NCI-H2081 (cell line): Measurements from ENCODE around the gene SSTR3.
A peak's percentile ranks its signal among the peaks of the same experiment; 100 is the strongest.

Experiments
- DNase-seq, 2 experiments: peaks; one replicate each; lab custom pipeline; 2025; lab: John Stamatoyannopoulos, UW

The SSTR3 gene

DNA sequence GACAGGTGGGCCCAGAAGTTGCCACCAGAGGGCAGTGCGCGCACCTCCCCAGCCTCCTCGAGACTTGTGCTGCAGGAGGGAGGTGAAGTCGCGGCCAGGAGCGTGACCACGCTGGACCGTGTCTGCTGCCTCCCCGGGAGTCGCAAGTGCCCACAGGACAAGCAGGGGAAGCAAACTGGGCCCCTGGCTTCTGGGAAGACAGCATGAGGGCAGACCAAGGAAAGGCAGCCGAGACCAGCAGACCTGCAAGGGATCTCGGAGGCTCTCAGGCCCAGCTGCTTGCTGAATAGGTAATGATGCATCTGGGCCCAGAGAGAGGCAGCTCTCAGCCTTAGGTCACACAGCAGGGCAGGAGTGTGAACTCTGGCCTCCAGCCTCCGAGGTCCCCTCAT lies 45.6 kb downstream of the SSTR3 start:
- DNase-seq, result peak; percentile 35 to 40

DNA sequence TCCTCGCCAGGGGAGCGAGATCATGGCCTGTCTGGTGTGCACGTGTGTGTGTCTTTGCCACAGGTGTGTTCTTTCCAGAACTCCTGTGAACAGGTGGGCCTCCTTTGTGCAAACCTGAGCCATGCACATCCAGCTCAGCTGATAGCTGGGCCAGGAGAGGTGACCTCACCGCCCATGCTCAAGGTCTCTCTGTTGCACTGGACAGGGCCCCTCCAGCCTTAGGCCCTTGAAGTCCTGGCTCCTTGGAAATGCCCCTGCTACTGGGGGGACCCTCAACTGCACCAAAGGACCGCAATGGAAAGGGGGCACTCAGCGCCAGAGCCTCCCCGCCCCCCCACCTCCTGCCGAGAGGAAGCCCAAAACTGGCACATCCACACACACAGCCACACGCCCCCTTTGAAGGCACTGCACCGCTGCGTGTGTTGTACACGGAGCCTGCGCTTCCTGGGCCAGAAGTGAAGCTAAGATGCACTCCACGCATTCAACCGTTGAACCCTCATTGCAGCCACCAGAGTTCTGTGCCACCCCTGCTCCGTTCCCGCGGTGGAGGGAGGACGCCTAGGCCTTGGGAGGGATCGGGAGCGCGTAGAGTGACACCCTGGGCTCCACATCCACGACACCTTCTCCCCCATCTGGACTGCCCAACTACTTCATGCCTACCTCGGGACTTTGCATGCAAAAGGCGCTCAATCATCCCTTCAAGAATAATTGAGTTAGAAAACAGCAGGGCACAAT lies 46.2 kb downstream of the SSTR3 start:
- no peak for DNase-seq

DNA sequence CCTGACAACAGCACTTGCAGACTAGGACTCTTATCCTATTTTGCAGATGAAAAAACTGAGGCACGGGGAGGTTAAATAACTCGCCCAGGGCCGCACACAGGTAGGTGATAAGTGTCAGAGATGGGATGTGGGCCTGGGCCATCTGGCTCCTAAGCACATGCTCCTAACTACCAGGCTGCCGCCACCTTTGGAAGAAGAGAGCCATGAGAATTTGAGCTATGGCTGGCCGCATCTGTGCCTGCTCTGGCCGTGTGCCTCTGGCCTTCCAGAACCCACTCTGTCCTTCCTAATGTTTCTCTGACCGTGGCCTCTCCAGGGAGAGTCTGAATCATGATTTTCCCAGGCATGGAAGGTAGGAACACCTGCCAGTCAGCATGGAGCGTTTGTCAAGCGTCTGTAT lies 47.2 kb downstream of the SSTR3 start:
- DNase-seq, result no peak

- no peak for DNase-seq
These were observed 47.8 kb downstream of the SSTR3 start for GRCh38 chr22:37164505-37164887.

DNA sequence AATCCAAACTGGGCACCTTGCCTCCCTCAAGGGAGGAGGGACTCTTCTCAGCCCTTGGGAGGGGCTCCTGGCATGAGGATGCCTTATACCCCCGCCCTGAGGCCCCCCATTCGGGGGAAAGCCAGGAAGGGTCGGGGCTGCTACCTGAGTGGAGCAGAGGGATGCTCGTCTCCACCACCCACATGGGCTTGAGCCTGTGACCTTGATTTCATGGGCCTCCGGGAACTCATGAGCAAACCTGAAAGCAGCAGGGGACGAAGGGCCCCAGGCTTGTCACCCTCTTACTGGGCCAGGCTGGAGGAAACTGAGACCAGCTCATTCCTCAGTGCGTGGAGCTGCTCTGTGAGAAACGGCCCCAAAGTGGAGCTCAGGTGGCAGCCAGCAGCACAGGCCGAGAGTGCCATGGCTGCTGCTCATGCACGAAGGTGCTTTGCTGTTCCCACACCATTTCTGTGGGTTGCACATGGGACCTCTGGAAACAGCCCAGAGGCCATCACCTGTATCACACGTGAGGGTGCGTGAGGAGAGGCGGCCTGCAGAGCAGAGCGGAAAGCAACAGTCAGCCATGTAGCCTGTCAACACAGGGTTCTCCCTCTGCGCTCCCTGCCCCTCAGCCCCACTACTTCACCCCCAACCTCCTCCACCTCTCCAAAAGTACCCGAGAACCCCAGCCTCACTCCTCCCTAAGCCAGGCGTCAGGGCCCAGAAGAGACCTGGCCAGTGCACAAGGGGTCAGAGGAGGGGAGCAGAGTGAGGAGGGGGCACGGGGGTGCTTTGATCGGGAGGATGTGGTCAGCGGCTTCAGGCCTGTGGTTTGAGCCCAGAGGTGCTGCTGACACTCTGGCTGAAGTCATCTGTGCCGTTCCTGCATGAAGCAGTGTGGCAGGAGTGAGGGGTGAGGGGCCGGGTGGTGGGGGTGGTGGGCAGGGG lies 48.4 kb downstream of the SSTR3 start:
- no peak for DNase-seq

DNA sequence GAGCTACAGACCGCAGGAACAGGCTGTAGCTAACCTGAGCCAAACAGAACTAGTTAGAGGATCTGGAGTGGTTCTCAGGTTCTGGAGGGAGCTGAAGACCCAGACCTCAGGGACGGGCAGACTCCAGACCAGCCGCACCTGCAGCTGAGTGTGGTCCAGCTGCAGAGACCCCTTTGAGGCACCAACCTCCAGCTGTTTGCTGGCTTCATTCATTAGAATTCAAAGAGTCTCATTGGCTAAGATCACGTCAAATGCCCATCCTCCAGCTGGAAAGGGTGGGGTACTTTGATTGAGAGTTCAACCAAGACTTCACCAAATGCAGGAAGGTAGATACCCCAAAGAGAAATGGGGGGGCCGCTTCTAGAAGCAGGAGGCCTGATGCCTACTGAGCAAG lies 49.2 kb downstream of the SSTR3 start:
- no peak for DNase-seq

DNA sequence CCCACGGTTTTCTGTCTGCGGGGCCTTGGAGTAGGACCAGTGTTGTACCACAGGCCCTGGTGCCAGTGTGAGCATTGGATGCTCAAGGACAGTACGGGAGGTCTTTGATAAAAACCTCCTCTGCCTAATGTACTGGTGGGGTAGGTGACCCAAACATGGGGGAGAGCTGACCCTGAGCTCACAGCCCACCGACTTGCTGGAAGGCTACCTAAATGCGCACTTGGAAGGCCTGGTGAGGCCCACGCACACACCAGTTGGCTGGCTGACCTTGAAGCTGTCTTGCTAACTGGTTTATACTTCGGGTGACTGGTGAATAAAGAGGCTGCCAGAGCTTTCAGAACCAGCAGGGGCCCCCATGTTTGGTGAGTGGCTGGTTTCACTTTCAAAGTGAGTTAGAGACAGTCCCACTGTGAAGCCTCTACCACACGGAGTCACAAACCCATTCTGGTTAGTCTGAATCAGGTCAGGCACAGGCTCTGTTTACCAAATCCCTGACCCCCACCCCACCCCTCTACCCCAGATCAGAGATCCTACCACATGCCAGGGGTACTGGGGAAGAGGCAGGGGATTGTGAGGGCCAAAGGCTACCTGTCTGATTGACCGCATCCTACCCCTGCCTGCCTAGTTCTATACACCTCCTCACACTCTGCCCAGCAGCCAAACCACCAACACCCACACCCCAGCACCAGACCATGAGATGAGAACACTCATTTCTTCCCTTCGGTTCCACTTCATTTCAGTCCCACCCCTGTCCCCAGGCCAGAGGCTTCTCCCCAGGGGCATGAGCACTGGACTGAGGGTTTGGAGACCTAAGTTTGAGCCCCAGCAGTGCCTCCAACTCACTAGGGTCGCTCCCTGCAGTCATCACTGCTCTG lies 49.8 kb downstream of the SSTR3 start:
- DNase-seq, result no peak

DNA sequence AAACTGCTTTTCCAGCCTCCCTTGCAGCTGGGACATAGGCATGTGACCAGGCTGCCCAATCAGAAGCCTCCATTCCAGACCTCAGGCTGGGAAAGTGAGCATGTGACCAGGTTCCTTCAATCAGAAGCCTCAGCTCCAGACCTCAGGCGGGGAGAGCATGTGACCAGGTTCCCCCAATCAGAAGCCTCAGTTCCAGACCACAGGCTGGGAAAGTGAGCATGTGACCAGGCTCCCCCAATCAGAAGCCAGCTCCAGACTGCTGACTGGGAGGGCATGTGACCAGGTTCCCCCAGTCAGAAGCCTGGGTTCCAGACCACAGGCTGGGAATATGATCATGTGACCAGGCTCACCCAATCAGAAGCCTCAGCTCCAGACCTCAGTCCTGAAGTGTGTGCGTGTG lies 50.8 kb downstream of the SSTR3 start:
- no peak for DNase-seq

- no peak for DNase-seq
These were observed 52.2 kb downstream of the SSTR3 start for GRCh38 chr22:37160027-37160426.

DNA sequence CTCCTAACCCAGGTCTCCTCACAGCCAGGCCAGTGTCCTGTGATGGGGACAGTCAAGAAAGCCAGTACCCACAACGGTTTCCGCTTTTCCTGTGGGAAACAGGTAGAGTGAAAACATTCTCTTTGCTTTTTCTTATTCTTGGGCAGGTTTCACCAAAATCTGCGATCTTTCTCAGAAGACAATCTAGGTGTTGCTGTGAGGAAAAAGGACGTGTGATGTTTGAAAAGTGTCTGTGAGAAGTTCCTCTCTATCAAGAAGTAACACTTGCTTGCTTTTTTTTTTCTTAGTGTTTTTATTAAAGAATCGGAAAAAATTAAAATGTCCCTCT lies 53.4 kb downstream of the SSTR3 start:
- no peak for DNase-seq

GRCh38 chr22:37157516-37158285 lies 54.6 kb downstream of the SSTR3 start:
- DNase-seq, result no peak

DNA sequence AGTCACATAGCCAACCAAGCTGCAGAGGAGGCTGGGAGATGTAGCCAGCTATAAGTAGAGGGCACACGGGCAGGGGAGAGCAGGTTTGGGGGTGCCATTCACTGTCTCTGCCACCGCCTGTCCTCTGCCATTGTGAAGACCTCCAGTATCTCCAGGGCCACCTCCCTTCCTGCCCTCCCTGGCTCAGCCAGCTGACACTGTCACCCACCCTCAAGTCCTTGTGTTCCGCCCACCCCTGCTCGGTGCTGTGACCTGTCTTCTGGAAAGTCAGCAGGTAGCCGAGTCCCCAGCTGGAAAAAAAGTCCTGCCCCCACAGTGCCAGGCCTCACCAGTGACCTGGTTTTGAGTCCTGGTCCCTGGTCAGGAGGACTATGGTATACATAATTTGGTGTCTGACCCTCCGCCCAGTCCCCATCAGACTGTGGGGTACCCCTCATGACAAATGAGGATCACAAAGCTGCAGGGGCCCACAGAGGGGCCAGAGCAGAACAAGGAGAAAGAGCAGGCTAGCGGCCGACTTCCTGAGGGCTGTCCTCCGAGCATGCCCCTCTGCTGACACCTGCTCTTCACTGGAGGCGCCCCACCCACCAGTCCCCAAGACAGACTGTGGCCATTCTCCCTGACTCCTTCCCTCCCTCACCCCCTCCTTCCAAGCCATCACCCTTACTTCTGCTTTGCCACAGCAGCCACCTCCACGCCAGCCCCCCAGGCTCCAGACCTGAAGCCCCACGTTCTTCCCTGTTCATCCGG lies 55.4 kb downstream of the SSTR3 start:
- no peak for DNase-seq

DNA sequence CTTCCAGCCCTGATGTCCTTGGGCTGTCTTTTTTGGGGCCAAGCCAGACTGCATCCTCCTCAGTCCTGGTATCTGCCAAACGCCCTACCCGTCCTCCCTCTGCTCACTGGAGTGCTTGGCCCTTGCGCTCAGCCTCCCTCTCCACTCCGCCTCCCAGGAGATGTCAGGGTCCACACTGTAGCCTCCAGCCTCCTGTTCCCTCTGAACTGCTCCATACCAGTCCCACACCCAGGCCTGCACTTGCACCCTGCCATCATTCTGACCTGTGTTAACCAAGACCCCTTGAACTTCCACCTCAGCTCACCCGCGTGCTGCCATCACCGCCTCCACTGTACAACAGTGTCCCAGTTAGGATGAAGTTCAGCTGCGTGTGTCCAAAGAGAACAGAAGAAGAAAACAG lies 56.3 kb downstream of the SSTR3 start:
- no peak for DNase-seq

- no peak for DNase-seq
These were observed 57.2 kb downstream of the SSTR3 start for GRCh38 chr22:37154925-37155712.
